Caco-2 (cell line): ENCODE measurements around the gene MCL1. TPM values are rescaled to one million over a fixed set of nuclear protein-coding genes. Genes with fewer than 3 reads are reported as not detected.

Source experiments
- BruUV-seq: library from RNA; stranded (reverse); fragments of 400-500 nt; replicated peaks from 2 replicates; lab custom pipeline; 2021; lab: Mats Ljungman, UMichigan
- CTCF ChIA-PET: fragments of 300-600 bp; sonication (Branson Sonifier 250); formaldehyde crosslinking; loops from one replicate; lab custom pipeline; 2022; ENCODE audit warnings: antibody characterized with exemption; lab: Charles Lee
- POLR2A ChIA-PET: fragments of 300-600 bp; sonication (Branson Sonifier 250); formaldehyde crosslinking; loops from one replicate; lab custom pipeline; 2022; ENCODE audit warnings: antibody characterized with exemption; lab: Charles Lee
- DNase-seq, 2 experiments: peaks; one replicate each; pipeline versions ENCODE4 v3.0.0 to v3.0.0-alpha.2; 2020 to 2022
- H3K27me3 ChIP-seq: replicated peaks from 2 replicates; pipeline ENCODE4 v1.6.0; 2011; ENCODE audit warnings: low read length; ENCODE audit not compliant: control insufficient read depth, insufficient read depth
- H3K36me3 ChIP-seq: 2 replicates; pipeline ENCODE4 v1.5.1; 2011; ENCODE audit warnings: low read length; ENCODE audit not compliant: control insufficient read depth, insufficient read depth
- H3K4me1 ChIP-seq: fragments of 250-450 bp; sonication (Bioruptor Pico); 2 replicates; pipeline ENCODE4 v1.5.1; 2020; ENCODE audit warnings: mild to moderate bottlenecking
- H3K4me3 ChIP-seq: 2 replicates; pipeline ENCODE4 v1.5.1; 2011; ENCODE audit warnings: low read depth, mild to moderate bottlenecking, control low read depth, low read length
- H3K9me3 ChIP-seq: fragments of 250-450 bp; sonication (Bioruptor Pico); 2 replicates; pipeline ENCODE4 v1.5.1; 2020; ENCODE audit warnings: mild to moderate bottlenecking, moderate library complexity
- H3K27ac Mint-ChIP-seq: one replicate; pipeline ENCODE4 v1.8.0; 2022; ENCODE audit warnings: mixed read lengths; ENCODE audit not compliant: unreplicated experiment
- H3K27me3 Mint-ChIP-seq: one replicate; pipeline ENCODE4 v1.8.0; 2022; ENCODE audit warnings: mixed read lengths; ENCODE audit not compliant: insufficient read depth, unreplicated experiment
- H3K36me3 Mint-ChIP-seq: one replicate; pipeline ENCODE4 v1.8.0; 2022; ENCODE audit warnings: mild to moderate bottlenecking, mixed read lengths; ENCODE audit not compliant: insufficient read depth, unreplicated experiment
- H3K4me1 Mint-ChIP-seq: one replicate; pipeline ENCODE4 v1.8.0; 2022; ENCODE audit warnings: low read depth, mixed read lengths; ENCODE audit not compliant: unreplicated experiment
- H3K4me3 Mint-ChIP-seq: one replicate; pipeline ENCODE4 v1.8.0; 2022; ENCODE audit warnings: mild to moderate bottlenecking, moderate library complexity, mixed read lengths; ENCODE audit not compliant: unreplicated experiment
- H3K9me3 Mint-ChIP-seq: one replicate; pipeline ENCODE4 v1.8.0; 2022; ENCODE audit warnings: mixed read lengths; ENCODE audit not compliant: unreplicated experiment
- intact Hi-C: fragments of 100-400 bp; cut with micrococcal nuclease; formaldehyde crosslinking; loops from one replicate; pipeline ENCODE4 v1.10.0; 2022; ENCODE audit not compliant: unreplicated experiment
- total RNA-seq: library from RNA; stranded (reverse); gene quantifications from 2 replicates; pipeline ENCODE4 v1.2.3, GENCODE V29; 2022
- TF ChIP-seq, protein P1 (sequence below), 2 experiments: fragments of 200-600 bp in 1 of 2; IDR thresholded peaks; 1 replicate in 1 of 2; 2 replicates in 1 of 2; pipeline versions ENCODE4 v1.5.1 to v1.8.0; 2011 to 2022; ENCODE audit warnings: antibody characterized with exemption in 1 of 2, control low read depth in 1 of 2, inconsistent platforms in 1 of 2, low read depth in 1 of 2, low read length in 1 of 2, mild to moderate bottlenecking in 1 of 2, moderate library complexity in 1 of 2; ENCODE audit not compliant: insufficient read depth in 1 of 2, severe bottlenecking in 1 of 2, unreplicated experiment in 1 of 2

MCL1 gene
- total RNA-seq, 1 experiment from 2014 or later, result 130 TPM

GRCh38 chr1:150554086-150554452 lies 25.3 kb downstream of the MCL1 start:
- no peaks in the 10 kb centered on the region for H3K9me3 Mint-ChIP-seq

DNA sequence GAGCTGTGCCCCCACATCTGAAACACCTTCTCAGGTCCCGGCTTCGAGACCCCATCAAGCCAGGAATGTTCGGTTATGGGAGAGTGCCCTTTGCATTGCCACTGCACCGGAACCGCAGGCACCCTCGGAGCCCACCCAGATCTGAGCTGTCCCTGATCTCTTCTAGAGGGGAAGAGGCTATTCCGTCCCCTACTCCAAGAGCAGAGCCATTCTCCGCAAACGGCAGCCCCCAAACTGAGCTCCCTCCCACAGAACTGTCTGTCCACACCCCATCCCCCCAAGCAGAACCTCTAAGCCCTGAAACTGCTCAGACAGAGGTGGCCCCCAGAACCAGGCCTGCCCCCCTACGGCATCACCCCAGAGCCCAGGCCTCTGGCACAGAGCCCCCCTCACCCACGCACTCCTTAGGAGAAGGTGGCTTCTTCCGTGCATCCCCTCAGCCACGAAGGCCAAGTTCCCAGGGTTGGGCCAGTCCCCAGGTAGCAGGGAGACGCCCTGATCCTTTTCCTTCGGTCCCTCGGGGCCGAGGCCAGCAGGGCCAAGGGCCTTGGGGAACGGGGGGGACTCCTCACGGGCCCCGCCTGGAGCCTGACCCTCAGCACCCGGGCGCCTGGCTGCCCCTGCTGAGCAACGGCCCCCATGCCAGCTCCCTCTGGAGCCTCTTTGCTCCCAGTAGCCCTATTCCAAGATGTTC lies 25.9 kb downstream of the MCL1 start:
- Histone ChIP-seq H3K4me3 (no peak overlapping the region), H3K9me3 (no peaks in the 10 kb centered on the region), H3K36me3 (no peaks in the 10 kb centered on the region), H3K27me3 (no peaks in the 10 kb centered on the region), H3K4me1 (peaks cover 44% of the 10 kb centered on the region)
- no TSS peak for BruUV-seq
- TF ChIP-seq, protein P1, sequence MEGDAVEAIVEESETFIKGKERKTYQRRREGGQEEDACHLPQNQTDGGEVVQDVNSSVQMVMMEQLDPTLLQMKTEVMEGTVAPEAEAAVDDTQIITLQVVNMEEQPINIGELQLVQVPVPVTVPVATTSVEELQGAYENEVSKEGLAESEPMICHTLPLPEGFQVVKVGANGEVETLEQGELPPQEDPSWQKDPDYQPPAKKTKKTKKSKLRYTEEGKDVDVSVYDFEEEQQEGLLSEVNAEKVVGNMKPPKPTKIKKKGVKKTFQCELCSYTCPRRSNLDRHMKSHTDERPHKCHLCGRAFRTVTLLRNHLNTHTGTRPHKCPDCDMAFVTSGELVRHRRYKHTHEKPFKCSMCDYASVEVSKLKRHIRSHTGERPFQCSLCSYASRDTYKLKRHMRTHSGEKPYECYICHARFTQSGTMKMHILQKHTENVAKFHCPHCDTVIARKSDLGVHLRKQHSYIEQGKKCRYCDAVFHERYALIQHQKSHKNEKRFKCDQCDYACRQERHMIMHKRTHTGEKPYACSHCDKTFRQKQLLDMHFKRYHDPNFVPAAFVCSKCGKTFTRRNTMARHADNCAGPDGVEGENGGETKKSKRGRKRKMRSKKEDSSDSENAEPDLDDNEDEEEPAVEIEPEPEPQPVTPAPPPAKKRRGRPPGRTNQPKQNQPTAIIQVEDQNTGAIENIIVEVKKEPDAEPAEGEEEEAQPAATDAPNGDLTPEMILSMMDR (IDR thresholded peaks at IDR 0.05; ENCODE audit: insufficient read depth in 1 of 2, low read depth in 1 of 2, low read length in 1 of 2, severe bottlenecking in 1 of 2, unreplicated experiment in 1 of 2), result no peak
- Mint-ChIP-seq H3K27ac (peak overlapping the region; percentile 67), H3K27me3 (no peaks in the 10 kb centered on the region), H3K9me3 (no peaks in the 10 kb centered on the region), H3K4me3 (no peak overlapping the region), H3K4me1 (peaks cover 15% of the 10 kb centered on the region), H3K36me3 (peaks cover 36% of the 10 kb centered on the region)
- ChIA-PET CTCF (interaction anchor here (0.7 kb wide), 1 partner anchor 21 kb away, joined by 4 read pairs; no protein-coding TSS in a partner anchor), POLR2A (no interaction called here)
- no peak for DNase-seq
- intact Hi-C loops, result no loop called here

More at GRCh38 chr1:150554086-150554452, 25.3 kb downstream of the MCL1 start:
- no peak for DNase-seq
- CTCF ChIA-PET, result interaction anchor here (0.7 kb wide), 1 partner anchor 21 kb away, joined by 4 read pairs; no protein-coding TSS in a partner anchor
- Histone ChIP-seq H3K27me3 (no peaks in the 10 kb centered on the region), H3K36me3 (no peaks in the 10 kb centered on the region; the same call in 1 of the 2 replicates), H3K9me3 (no peaks in the 10 kb centered on the region), H3K4me3 (no peak overlapping the region), H3K4me1 (peaks cover 44% of the 10 kb centered on the region)
- peaks cover 36% of the 10 kb centered on the region for H3K36me3 Mint-ChIP-seq
- no TSS peak for BruUV-seq
- TF ChIP-seq, protein P1 (IDR thresholded peaks at IDR 0.05; ENCODE audit: insufficient read depth in 1 of 2, low read depth in 1 of 2, low read length in 1 of 2, severe bottlenecking in 1 of 2, unreplicated experiment in 1 of 2), result no peak
- H3K4me3 Mint-ChIP-seq, result no peak overlapping the region
- H3K27ac Mint-ChIP-seq, result no peak overlapping the region
- POLR2A ChIA-PET, result no interaction called here
- intact Hi-C loops, result no loop called here
- peaks cover 15% of the 10 kb centered on the region for H3K4me1 Mint-ChIP-seq
- no peaks in the 10 kb centered on the region for H3K27me3 Mint-ChIP-seq

DNA sequence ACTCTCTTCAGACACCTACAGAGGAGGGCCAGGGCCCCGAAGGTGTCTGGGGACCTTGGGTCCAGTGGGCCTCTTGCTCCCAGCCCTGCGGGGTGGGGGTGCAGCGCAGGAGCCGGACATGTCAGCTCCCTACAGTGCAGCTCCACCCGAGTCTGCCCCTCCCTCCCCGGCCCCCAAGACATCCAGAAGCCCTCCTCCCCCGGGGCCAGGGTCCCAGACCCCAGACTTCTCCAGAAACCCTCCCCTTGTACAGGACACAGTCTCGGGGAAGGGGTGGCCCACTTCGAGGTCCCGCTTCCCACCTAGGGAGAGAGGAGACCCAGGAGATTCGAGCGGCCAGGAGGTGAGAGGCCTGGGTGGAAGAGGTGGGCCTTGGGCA lies 26.5 kb downstream of the MCL1 start:
- peak overlapping the region; percentile 25 for H3K4me3 Mint-ChIP-seq
- Histone ChIP-seq H3K9me3 (no peaks in the 10 kb centered on the region), H3K27me3 (no peaks in the 10 kb centered on the region), H3K4me1 (peaks cover 44% of the 10 kb centered on the region), H3K36me3 (no peaks in the 10 kb centered on the region), H3K4me3 (no peak overlapping the region)
- TF ChIP-seq, protein P1 (IDR thresholded peaks at IDR 0.05; ENCODE audit: insufficient read depth in 1 of 2, low read depth in 1 of 2, low read length in 1 of 2, severe bottlenecking in 1 of 2, unreplicated experiment in 1 of 2), result no peak
- intact Hi-C loops, result loop anchor here (1.0 kb wide), 1 partner anchor 7 kb away; no protein-coding TSS in a partner anchor
- BruUV-seq, result no TSS peak
- no peaks in the 10 kb centered on the region for H3K9me3 Mint-ChIP-seq
- H3K27ac Mint-ChIP-seq, result peak overlapping the region; percentile 67
- no peak for DNase-seq
- ChIA-PET CTCF (no interaction called here), POLR2A (interaction anchor here (0.7 kb wide), 1 partner anchor 27 kb away, joined by 4 read pairs; the partner anchor contains the start of gene MCL1)
- peaks cover 30% of the 10 kb centered on the region for H3K36me3 Mint-ChIP-seq
- H3K27me3 Mint-ChIP-seq, result no peaks in the 10 kb centered on the region
- peaks cover 15% of the 10 kb centered on the region for H3K4me1 Mint-ChIP-seq
